Kidney epithelial cell (primary cell): Measurements from ENCODE around the gene DNAJC2. TPM values are rescaled to one million over a fixed set of nuclear protein-coding genes. Genes with fewer than 3 reads are reported as not detected.
"Not testable (repeated sequence)": the region's sequence is repeated elsewhere in the genome, so short reads cannot be mapped to it uniquely, and the experiment has no call there.

ENCODE experiments used
- DNase-seq: peaks from one replicate; pipeline ENCODE4 v3.0.0-alpha.2; 2010; ENCODE audit warnings: low read depth
- H3K27me3 ChIP-seq: 2 replicates; pipeline ENCODE4 v1.6.0; 2011; ENCODE audit warnings: low read length; ENCODE audit not compliant: control insufficient read depth, insufficient read depth
- H3K36me3 ChIP-seq: 2 replicates; pipeline ENCODE4 v1.5.1; 2011; ENCODE audit warnings: low read length; ENCODE audit not compliant: control insufficient read depth, insufficient read depth
- H3K4me3 ChIP-seq: 2 replicates; pipeline ENCODE4 v1.5.1; 2011; ENCODE audit warnings: low read depth, mild to moderate bottlenecking, control low read depth, low read length
- CTCF ChIP-seq: IDR thresholded peaks from 2 replicates; pipeline ENCODE4 v1.5.1; 2011; ENCODE audit warnings: mild to moderate bottlenecking, moderate library complexity, low read length, control low read depth, inconsistent platforms; ENCODE audit not compliant: insufficient read depth, poor library complexity, severe bottlenecking
- total RNA-seq: library from RNA; depleted of rRNA; stranded (reverse); fragments of >200 nt; gene quantifications from 2 replicates; pipeline ENCODE4 v1.2.3, GENCODE V29; 2015

Gene DNAJC2
- total RNA-seq, 1 donor from 2014 or later, result 32.4 TPM

DNA sequence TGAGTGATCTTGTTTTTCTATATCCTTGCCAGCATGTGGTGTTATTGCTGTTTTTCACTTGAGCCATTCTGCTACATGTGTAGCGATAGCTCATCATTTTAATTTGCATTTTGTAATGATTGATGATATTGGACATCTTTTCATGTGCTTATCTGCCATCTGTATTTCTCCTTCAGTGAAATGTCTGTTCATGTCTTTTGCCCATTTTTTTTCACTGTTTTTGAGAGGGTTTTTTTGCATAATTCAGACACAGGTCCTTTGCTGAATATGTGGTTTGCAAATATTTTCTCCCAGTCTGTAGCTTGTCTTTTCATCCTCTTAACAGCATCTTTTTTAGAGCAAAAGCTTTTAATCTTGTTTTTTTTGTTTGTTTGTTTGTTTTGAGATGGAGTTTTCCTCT is 51.0 kb downstream of the DNAJC2 start:
- no peak overlapping the region for H3K4me3 ChIP-seq
- no peaks in the 10 kb centered on the region for H3K27me3 ChIP-seq
- TF ChIP-seq CTCF, result no peak
- no peaks in the 10 kb centered on the region for H3K36me3 ChIP-seq
- DNase-seq, result no peak

DNA sequence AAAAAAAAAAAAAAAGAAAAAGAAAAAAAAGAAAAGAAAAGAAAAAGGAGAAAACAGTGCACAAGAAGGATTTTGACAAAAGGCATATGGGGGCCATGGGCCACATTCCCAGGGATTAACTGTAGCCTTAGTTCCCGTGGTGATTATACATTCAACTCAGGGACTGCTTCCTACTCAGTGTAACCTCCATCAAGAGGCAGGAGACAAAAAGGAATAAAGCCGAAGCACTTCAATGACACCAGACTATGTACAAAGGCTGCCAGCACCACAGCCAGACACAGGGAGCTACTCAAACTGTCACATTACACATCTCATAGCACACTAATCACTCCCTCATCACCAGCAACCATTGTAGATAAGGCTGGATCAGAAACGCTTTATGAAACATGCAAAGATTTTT is 52.4 kb downstream of the DNAJC2 start:
- Histone ChIP-seq H3K27me3 (no peaks in the 10 kb centered on the region), H3K4me3 (no peak overlapping the region), H3K36me3 (no peaks in the 10 kb centered on the region)
- TF ChIP-seq CTCF, result no peak
- no peak for DNase-seq

GRCh38 chr7:103282802-103283427 is 61.7 kb downstream of the DNAJC2 start:
- H3K4me3 ChIP-seq, H3K27me3 ChIP-seq, DNase-seq, H3K36me3 ChIP-seq: not testable (repeated sequence)

- H3K4me3 ChIP-seq, result peak overlapping the region; percentile 56
- H3K27me3 ChIP-seq, DNase-seq, H3K36me3 ChIP-seq: not testable (repeated sequence)
These were observed 63.8 kb downstream of the DNAJC2 start for GRCh38 chr7:103280803-103281155.

GRCh38 chr7:103279963-103280802 is 64.4 kb downstream of the DNAJC2 start:
- not testable (repeated sequence) for H3K27me3 ChIP-seq, DNase-seq, H3K36me3 ChIP-seq
- peak overlapping the region; percentile 56 for H3K4me3 ChIP-seq

DNA sequence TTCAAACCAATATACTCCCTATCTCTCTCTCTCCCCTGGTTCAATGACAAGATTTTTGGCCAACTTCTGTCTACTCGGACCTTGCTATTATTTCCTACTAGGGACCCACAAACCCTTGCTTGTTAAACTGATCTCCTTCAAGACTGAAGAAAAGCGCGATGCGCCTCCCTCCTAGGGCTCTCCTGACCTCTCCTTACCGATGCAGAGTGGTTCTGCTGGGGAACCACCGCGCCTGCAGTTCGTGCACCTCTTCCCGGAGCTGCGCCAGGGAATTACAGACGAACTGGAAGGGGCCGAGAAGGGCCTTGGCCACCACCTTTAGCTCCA is 65.0 kb downstream of the DNAJC2 start:
- DNase-seq, H3K27me3 ChIP-seq, H3K36me3 ChIP-seq: not testable (repeated sequence)
- peak overlapping the region; percentile 56 for H3K4me3 ChIP-seq

- not testable (repeated sequence) for H3K4me3 ChIP-seq, H3K27me3 ChIP-seq, DNase-seq, H3K36me3 ChIP-seq
These were observed 66.4 kb downstream of the DNAJC2 start for GRCh38 chr7:103278195-103278594.

DNA sequence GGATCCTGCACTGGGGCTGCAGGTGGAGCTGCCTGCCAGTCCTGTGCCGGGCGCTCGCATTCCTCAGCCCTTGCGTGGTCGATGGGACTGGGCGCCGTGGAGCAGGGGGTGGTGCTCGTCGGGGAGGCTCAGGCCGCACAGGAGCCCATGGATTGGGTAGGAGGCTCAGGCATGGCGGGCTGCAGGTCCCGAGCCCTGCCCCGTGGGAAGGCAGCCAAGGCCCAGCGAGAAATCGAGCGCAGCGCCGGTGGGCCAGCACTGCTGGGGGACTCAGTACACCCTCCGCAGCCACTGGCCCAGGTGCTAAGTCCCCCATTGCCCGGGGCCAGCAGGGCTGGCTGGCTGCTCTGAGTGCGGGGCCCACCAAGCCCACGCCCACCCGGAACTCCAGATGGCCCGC is 69.7 kb downstream of the DNAJC2 start:
- DNase-seq, H3K4me3 ChIP-seq, H3K36me3 ChIP-seq, H3K27me3 ChIP-seq: not testable (repeated sequence)

DNA sequence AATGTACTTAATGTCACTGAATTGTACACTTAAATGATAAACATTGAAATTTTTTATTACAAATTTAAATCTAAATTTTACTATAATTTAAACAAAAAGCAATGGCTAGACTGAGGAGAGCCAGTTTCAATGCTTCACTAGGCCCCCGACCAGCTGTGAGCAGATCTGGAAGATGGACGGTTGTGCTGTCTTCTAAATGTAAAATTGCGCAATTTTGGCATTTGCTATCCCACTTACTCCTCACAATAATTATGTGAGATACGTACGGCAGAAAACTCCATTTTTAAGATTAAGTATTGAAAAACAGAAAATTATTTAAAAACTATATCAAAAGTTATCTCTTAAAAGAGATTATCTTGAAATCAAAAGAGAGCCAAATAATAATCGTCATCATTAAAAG is 71.2 kb downstream of the DNAJC2 start:
- not testable (repeated sequence) for H3K4me3 ChIP-seq, H3K27me3 ChIP-seq, DNase-seq, H3K36me3 ChIP-seq

GRCh38 chr7:103266229-103266628 is 78.3 kb downstream of the DNAJC2 start:
- not testable (repeated sequence) for H3K4me3 ChIP-seq, DNase-seq, H3K27me3 ChIP-seq, H3K36me3 ChIP-seq

DNA sequence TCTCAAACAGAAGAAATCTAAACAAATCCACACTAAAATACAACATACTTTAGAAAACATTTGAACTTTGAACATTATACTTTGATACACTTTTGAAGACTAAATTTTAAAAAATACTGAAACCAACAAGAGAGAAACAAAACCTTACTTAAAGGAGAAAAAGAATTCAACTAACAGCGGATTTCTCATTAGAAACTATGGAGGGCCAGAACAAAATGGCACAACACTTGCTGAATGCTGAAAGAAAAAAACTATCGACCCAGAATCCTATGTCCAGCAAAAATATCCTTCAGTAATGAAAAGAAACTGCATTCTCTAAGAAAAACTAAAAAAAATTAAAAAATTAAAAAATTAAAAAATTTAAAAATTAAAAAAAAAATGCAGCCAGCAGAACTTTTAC is 80.5 kb downstream of the DNAJC2 start:
- H3K36me3 ChIP-seq, H3K27me3 ChIP-seq, DNase-seq: not testable (repeated sequence)

More for the DNA sequence above, 80.5 kb downstream of the DNAJC2 start:
- not testable (repeated sequence) for H3K4me3 ChIP-seq
